HG03175 (cell line): Measurements from ENCODE around the gene HADHA.

Experiments used
- ATAC-seq: cut with Tn5 transposase; IDR thresholded peaks from one replicate; pipeline ENCODE4 v1.9.1; 2021; ENCODE audit warnings: mild to moderate bottlenecking, moderate library complexity; ENCODE audit not compliant: unreplicated experiment

HADHA gene

DNA sequence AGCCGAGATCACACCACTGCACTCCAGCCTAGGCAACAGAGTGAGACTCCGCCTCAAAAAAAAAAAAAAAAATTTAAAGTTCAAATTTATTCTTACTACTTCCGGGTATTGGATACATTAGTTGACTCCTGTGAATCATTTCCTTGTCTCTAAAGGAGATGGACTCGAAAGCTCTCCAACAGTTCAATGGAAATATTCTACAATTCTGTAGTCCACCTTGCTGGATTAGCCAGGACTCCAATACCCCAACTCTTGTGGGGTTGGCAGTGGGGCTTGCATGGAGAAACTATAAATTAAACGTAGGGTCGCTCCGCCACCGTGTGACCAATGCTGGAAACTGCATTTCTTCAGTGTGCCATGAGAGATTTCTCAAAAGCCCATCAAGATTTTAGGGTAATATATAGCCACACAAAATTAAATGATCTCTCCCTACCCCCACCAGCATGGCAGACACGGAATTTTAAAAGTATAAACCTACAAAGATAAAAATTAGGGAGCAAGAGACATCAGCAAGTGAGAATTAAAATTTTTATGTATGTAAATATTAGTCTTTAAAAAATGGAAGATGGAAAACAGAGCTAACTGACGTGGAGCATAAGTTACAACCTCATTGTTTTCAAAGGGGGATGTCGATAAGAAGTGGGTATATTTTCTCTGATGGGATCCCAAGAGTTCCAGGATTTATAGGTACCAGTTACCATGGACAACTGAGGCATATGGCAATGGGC is 99.3 kb downstream of the HADHA start:
- ATAC-seq, result no peak

DNA sequence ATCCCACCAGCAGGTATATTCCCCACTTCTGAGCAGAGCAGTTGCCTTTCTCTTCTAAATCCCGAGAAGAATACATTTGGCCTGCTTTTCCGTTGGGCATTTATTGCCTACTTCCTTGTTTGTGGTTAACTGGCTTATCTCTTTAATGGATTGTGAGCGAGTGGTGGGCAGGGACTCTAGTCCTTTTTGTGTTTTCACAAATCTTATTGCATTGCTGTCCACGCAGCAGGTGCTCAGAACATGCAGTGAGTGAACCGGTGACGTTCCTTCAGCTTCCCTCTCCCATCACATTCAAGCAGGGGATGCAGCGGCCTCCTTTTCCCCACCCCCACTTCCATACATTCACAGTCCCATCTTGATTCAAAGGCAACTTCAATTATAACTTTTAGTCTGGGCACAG is 100.4 kb downstream of the HADHA start:
- ATAC-seq, result no peak

DNA sequence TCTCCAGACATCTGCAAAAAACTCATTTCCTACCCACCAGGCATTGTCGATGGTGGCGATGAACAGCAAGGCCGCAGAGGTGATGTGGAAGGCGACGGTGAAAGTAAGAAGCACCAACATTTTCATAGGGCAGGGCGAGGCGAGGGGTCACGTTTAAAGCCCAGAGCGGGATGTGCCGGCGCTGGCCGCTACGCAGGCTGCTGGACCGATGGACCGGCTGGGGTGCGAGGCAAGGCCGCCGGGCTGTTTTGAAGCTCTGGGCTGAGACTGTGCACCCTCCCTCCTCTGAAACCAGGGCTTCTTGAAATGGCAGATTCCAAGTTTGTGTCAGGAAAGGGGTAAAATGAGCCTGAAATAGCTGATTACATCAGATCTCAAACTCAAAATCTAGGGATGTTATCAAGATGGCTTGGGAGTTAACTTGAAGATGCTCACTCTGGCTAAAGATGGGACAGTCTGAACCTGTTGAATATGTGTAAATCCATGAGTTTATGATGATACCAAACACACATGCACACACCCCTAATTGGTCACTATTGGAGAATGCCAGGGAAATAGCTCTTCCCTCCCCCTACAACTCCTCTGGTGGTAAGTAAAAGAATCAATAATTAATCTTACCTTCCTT is 103.2 kb downstream of the HADHA start:
- ATAC-seq, result no peak
